HCT116 (cell line): ENCODE measurements around the gene SULT1C4. TPM values are rescaled to one million over a fixed set of nuclear protein-coding genes. Genes with fewer than 3 reads are reported as not detected.

Experiments used
- ATAC-seq: fragments of 200-7000 bp; cut with Tn5 transposase; 2 replicates; pipeline ENCODE4 v1.9.1; 2020; ENCODE audit warnings: mild to moderate bottlenecking, moderate library complexity
- BruUV-seq: library from RNA; stranded (reverse); fragments of 400-500 nt; replicated peaks from 2 replicates; lab custom pipeline; 2021; lab: Mats Ljungman, UMichigan
- CTCF ChIA-PET: fragments of 300-600 bp; sonication (Branson Sonifier 250); formaldehyde crosslinking; loops from one replicate; lab custom pipeline; 2021; ENCODE audit warnings: antibody characterized with exemption; lab: Charles Lee
- POLR2A ChIA-PET: fragments of 300-600, 350-600 bp; sonication (Branson Sonifier 250); formaldehyde crosslinking; loops from one replicate; lab custom pipeline; 2021; ENCODE audit warnings: antibody characterized with exemption; lab: Charles Lee
- RAD21 ChIA-PET, 2 experiments: fragments of 300-600 bp; sonication (Branson Sonifier 250); formaldehyde crosslinking; loops; one replicate each; lab custom pipeline; 2023; ENCODE audit warnings: low total read pairs in 2 of 2; ENCODE audit not compliant: uncharacterized antibody in 2 of 2, unreplicated experiment in 2 of 2, low non-redundant PET in 1 of 2; lab: Charles Lee
- DNase-seq: peaks from one replicate; pipeline ENCODE4 v3.0.0-alpha.2; 2010; ENCODE audit warnings: low read depth, low spot score
- H2AFZ ChIP-seq: fragments of 200-600 bp; shearing (Covaris generic), sonication (generic); 2 replicates; pipeline ENCODE4 v1.6.1; 2017; ENCODE audit warnings: low read depth, mixed run types, mixed read lengths, antibody characterized with exemption, low read length; ENCODE audit not compliant: poor library complexity, severe bottlenecking
- H3K27ac ChIP-seq: 2 replicates; pipeline ENCODE4 v1.5.1; 2012; ENCODE audit warnings: low read depth, low read length
- H3K27me3 ChIP-seq: fragments of 200-600 bp; sonication (generic); 2 replicates; pipeline ENCODE4 v1.6.1; 2016; ENCODE audit warnings: mixed run types, low read length, mixed read lengths; ENCODE audit not compliant: insufficient read depth
- H3K36me3 ChIP-seq, 2 experiments: fragments of 200-500 bp in 1 of 2; fragments of 200-600 bp in 1 of 2; sonication (Bioruptor generic) in 1 of 2; sonication (generic) in 1 of 2; 2 replicates each; pipeline versions ENCODE4 v1.5.1 to v1.6.1; 2014 to 2016; ENCODE audit warnings: low read length in 2 of 2, inconsistent platforms in 1 of 2, mixed read lengths in 1 of 2, mixed run types in 1 of 2; ENCODE audit not compliant: insufficient read depth in 2 of 2, control insufficient read depth in 1 of 2
- H3K4me1 ChIP-seq, 2 experiments: fragments of 200-600 bp in 1 of 2; sonication (generic) in 1 of 2; 2 replicates each; pipeline versions ENCODE4 v1.5.1 to v1.6.1; 2012 to 2017; ENCODE audit warnings: low read length in 2 of 2, inconsistent platforms in 1 of 2, mild to moderate bottlenecking in 1 of 2, mixed read lengths in 1 of 2, mixed run types in 1 of 2, moderate library complexity in 1 of 2; ENCODE audit not compliant: insufficient read depth in 2 of 2, control insufficient read depth in 1 of 2
- H3K4me2 ChIP-seq: fragments of 200-600 bp; sonication (generic); 2 replicates; pipeline ENCODE4 v1.6.1; 2017; ENCODE audit warnings: mixed run types, low read length, mixed read lengths
- H3K4me3 ChIP-seq, 2 experiments: fragments of 200-600 bp in 1 of 2; sonication (generic) in 1 of 2; replicated peaks in 1 of 2; 2 replicates each; pipeline ENCODE4 v1.5.1; 2011 to 2016; ENCODE audit warnings: low read length in 2 of 2, control low read depth in 1 of 2, low read depth in 1 of 2, mild to moderate bottlenecking in 1 of 2, mixed read lengths in 1 of 2, mixed run types in 1 of 2
- H3K79me2 ChIP-seq: fragments of 200-600 bp; sonication (generic); 2 replicates; pipeline ENCODE4 v1.6.1; 2017; ENCODE audit warnings: mild to moderate bottlenecking, mixed run types, low read length, moderate library complexity, mixed read lengths; ENCODE audit not compliant: insufficient read depth
- H3K9ac ChIP-seq: fragments of 200-600 bp; sonication (generic); 2 replicates; pipeline ENCODE4 v1.6.1; 2016; ENCODE audit warnings: low read length, mixed read lengths
- H3K9me2 ChIP-seq: fragments of 200-600 bp; sonication (generic), shearing (Covaris generic); 2 replicates; pipeline ENCODE4 v1.6.1; 2017; ENCODE audit warnings: mixed run types, mild to moderate bottlenecking, moderate library complexity; ENCODE audit not compliant: insufficient read depth
- H3K9me3 ChIP-seq, 2 experiments: fragments of 200-500 bp in 1 of 2; fragments of 200-600 bp in 1 of 2; sonication (Bioruptor generic) in 1 of 2; sonication (generic) in 1 of 2; 2 replicates each; pipeline ENCODE4 v1.6.1; 2014 to 2017; ENCODE audit warnings: low read length in 2 of 2, mixed read lengths in 2 of 2, inconsistent platforms in 1 of 2, low read depth in 1 of 2, mild to moderate bottlenecking in 1 of 2, mixed run types in 1 of 2, moderate library complexity in 1 of 2; ENCODE audit not compliant: control insufficient read depth in 1 of 2, insufficient read depth in 1 of 2
- H4K20me1 ChIP-seq: fragments of 200-600 bp; sonication (generic), shearing (Covaris generic); 2 replicates; pipeline ENCODE4 v1.6.1; 2017; ENCODE audit warnings: mixed run types, mild to moderate bottlenecking, moderate library complexity; ENCODE audit not compliant: insufficient read depth
- CEBPB ChIP-seq: IDR thresholded peaks from 2 replicates; pipeline ENCODE4 v1.6.1; 2012; ENCODE audit warnings: low read depth
- EGR1 ChIP-seq: IDR thresholded peaks from 2 replicates; pipeline ENCODE4 v1.6.1; 2012; ENCODE audit warnings: low read depth
- ELF1 ChIP-seq: IDR thresholded peaks from 2 replicates; pipeline ENCODE4 v1.6.1; 2012; ENCODE audit warnings: low read depth, borderline replicate concordance
- EZH2phosphoT487 ChIP-seq: fragments of 200-600 bp; IDR thresholded peaks from 2 replicates; pipeline ENCODE4 v1.6.1; 2018; ENCODE audit warnings: antibody characterized with exemption, borderline replicate concordance
- JUND ChIP-seq: IDR thresholded peaks from 2 replicates; pipeline ENCODE4 v1.6.1; 2012
- POLR2A ChIP-seq: IDR thresholded peaks from 2 replicates; pipeline ENCODE4 v1.7.0; 2011; ENCODE audit warnings: borderline replicate concordance; ENCODE audit not compliant: insufficient read depth, insufficient read length; ENCODE audit errors: extremely low read depth
- RAD21 ChIP-seq: IDR thresholded peaks from 2 replicates; pipeline ENCODE4 v1.6.1; 2012; ENCODE audit warnings: low read depth, mild to moderate bottlenecking
- SIN3A ChIP-seq: IDR thresholded peaks from 2 replicates; pipeline ENCODE4 v1.6.1; 2012; ENCODE audit warnings: low read depth
- SRF ChIP-seq: IDR thresholded peaks from 2 replicates; pipeline ENCODE4 v1.6.1; 2012; ENCODE audit warnings: low read depth
- TCF7L2 ChIP-seq: IDR thresholded peaks from 2 replicates; pipeline ENCODE4 v1.7.0; 2011; ENCODE audit warnings: borderline replicate concordance, inconsistent platforms; ENCODE audit not compliant: insufficient read depth, insufficient read length; ENCODE audit errors: extremely low read depth
- YY1 ChIP-seq: IDR thresholded peaks from 2 replicates; pipeline ENCODE4 v1.6.1; 2011; ENCODE audit warnings: low read length, low read depth, moderate library complexity, mild to moderate bottlenecking; ENCODE audit not compliant: insufficient replicate concordance; ENCODE audit errors: extremely low read depth
- ZFX ChIP-seq: fragments of 450-650 bp; IDR thresholded peaks from 2 replicates; pipeline ENCODE4 v1.6.1; 2017
- intact Hi-C: fragments of 100-400 bp; cut with micrococcal nuclease; formaldehyde crosslinking; loops from 2 replicates; pipeline ENCODE4 v1.10.0; 2022
- total RNA-seq: library from RNA; stranded (reverse); gene quantifications from one replicate; pipeline ENCODE4 v1.2.1, GENCODE V29; 2021; ENCODE audit not compliant: unreplicated experiment
- TF ChIP-seq, protein P1 (sequence below): IDR thresholded peaks from 2 replicates; pipeline ENCODE4 v1.6.1; 2012; ENCODE audit warnings: low read depth
- TF ChIP-seq, protein P2 (sequence below), 3 experiments: fragments of 200-600 bp in 1 of 3; sonication (generic) in 1 of 3; IDR thresholded peaks in 2 of 3; conservative IDR thresholded peaks in 1 of 3; 2 replicates each; pipeline ENCODE4 v1.5.1; 2012 to 2017; ENCODE audit warnings: low read depth in 2 of 3, low read length in 2 of 3, antibody characterized with exemption in 1 of 3, borderline replicate concordance in 1 of 3, control low read depth in 1 of 3, mild to moderate bottlenecking in 1 of 3, mixed read lengths in 1 of 3, mixed run types in 1 of 3, moderate library complexity in 1 of 3; ENCODE audit not compliant: insufficient read depth in 1 of 3
- TF ChIP-seq, protein P3 (sequence below): IDR thresholded peaks from 2 replicates; pipeline ENCODE4 v1.6.1; 2012
- TF ChIP-seq, protein P4 (sequence below): IDR thresholded peaks from 2 replicates; pipeline ENCODE4 v1.6.1; 2012

The SULT1C4 gene
- total RNA-seq, 1 experiment from 2014 or later = not detected

- H3K27ac ChIP-seq = no peak overlapping the region
- H3K4me1 ChIP-seq = peaks cover 0 to 12% of the 10 kb centered on the region in 2 experiments; a peak in 3 of 4 replicates
- CTCF ChIA-PET = no interaction called here
- no peaks in the 10 kb centered on the region for H3K27me3 ChIP-seq
- no peaks in the 10 kb centered on the region for H3K9me2 ChIP-seq
- no peak overlapping the region for H2AFZ ChIP-seq
- DNase-seq = no peak
- intact Hi-C loops = no loop called here
- H3K36me3 ChIP-seq = no peaks in the 10 kb centered on the region
- H3K9me3 ChIP-seq = peaks cover 5% of the 10 kb centered on the region in 2 experiments; a peak in 2 of 4 replicates
- no TSS peak for BruUV-seq
- no peaks in the 10 kb centered on the region for H3K79me2 ChIP-seq
- no peak overlapping the region for H3K9ac ChIP-seq
- TF ChIP-seq ZFX (no peak), ELF1 (no peak), POLR2A (no peak), YY1 (no peak), EZH2phosphoT487 (no peak), SIN3A (no peak), SRF (no peak), TCF7L2 (no peak), JUND (no peak), CEBPB (no peak), EGR1 (no peak), RAD21 (no peak)
- TF ChIP-seq, protein P1, sequence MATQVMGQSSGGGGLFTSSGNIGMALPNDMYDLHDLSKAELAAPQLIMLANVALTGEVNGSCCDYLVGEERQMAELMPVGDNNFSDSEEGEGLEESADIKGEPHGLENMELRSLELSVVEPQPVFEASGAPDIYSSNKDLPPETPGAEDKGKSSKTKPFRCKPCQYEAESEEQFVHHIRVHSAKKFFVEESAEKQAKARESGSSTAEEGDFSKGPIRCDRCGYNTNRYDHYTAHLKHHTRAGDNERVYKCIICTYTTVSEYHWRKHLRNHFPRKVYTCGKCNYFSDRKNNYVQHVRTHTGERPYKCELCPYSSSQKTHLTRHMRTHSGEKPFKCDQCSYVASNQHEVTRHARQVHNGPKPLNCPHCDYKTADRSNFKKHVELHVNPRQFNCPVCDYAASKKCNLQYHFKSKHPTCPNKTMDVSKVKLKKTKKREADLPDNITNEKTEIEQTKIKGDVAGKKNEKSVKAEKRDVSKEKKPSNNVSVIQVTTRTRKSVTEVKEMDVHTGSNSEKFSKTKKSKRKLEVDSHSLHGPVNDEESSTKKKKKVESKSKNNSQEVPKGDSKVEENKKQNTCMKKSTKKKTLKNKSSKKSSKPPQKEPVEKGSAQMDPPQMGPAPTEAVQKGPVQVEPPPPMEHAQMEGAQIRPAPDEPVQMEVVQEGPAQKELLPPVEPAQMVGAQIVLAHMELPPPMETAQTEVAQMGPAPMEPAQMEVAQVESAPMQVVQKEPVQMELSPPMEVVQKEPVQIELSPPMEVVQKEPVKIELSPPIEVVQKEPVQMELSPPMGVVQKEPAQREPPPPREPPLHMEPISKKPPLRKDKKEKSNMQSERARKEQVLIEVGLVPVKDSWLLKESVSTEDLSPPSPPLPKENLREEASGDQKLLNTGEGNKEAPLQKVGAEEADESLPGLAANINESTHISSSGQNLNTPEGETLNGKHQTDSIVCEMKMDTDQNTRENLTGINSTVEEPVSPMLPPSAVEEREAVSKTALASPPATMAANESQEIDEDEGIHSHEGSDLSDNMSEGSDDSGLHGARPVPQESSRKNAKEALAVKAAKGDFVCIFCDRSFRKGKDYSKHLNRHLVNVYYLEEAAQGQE = no peak
- TF ChIP-seq, protein P2, sequence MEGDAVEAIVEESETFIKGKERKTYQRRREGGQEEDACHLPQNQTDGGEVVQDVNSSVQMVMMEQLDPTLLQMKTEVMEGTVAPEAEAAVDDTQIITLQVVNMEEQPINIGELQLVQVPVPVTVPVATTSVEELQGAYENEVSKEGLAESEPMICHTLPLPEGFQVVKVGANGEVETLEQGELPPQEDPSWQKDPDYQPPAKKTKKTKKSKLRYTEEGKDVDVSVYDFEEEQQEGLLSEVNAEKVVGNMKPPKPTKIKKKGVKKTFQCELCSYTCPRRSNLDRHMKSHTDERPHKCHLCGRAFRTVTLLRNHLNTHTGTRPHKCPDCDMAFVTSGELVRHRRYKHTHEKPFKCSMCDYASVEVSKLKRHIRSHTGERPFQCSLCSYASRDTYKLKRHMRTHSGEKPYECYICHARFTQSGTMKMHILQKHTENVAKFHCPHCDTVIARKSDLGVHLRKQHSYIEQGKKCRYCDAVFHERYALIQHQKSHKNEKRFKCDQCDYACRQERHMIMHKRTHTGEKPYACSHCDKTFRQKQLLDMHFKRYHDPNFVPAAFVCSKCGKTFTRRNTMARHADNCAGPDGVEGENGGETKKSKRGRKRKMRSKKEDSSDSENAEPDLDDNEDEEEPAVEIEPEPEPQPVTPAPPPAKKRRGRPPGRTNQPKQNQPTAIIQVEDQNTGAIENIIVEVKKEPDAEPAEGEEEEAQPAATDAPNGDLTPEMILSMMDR (IDR thresholded peaks at IDR 0.05 in 2 of 3, conservative IDR thresholded peaks at IDR 0.05 in 1 of 3; ENCODE audit: borderline replicate concordance in 1 of 3, insufficient read depth in 1 of 3, low read depth in 2 of 3, low read length in 2 of 3) = no peak
- TF ChIP-seq, protein P3, sequence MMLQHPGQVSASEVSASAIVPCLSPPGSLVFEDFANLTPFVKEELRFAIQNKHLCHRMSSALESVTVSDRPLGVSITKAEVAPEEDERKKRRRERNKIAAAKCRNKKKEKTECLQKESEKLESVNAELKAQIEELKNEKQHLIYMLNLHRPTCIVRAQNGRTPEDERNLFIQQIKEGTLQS = no peak
- TF ChIP-seq, protein P4, sequence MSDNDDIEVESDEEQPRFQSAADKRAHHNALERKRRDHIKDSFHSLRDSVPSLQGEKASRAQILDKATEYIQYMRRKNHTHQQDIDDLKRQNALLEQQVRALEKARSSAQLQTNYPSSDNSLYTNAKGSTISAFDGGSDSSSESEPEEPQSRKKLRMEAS = no peak
- TF ChIP-seq, all 23 proteins: peak for 0
- ChIA-PET POLR2A (no interaction called here), RAD21 (no interaction called here)
- Histone ChIP-seq H4K20me1 (no peaks in the 10 kb centered on the region), H3K4me3 (no peak overlapping the region), H3K4me2 (no peak overlapping the region)
- ATAC-seq = no peak
Measured at GRCh38 chr2:108409768-108410167, 32.0 kb downstream of the SULT1C4 start.
